Loucy (cell line): Measurements from ENCODE around the gene TGFB3.
"Not testable (repeated sequence)": the region's sequence is repeated elsewhere in the genome, so short reads cannot be mapped to it uniquely, and the experiment has no call there.

Experiments used
- H2AFZ ChIP-seq: fragments of 200-600 bp; sonication (generic); 2 replicates; pipeline ENCODE4 v1.6.0; 2016; ENCODE audit warnings: antibody characterized with exemption, mild to moderate bottlenecking, low read length, moderate library complexity
- H3F3A ChIP-seq: fragments of 200-600 bp; 2 replicates; pipeline ENCODE4 v1.6.0; 2016; ENCODE audit warnings: antibody characterized with exemption, low read depth, mild to moderate bottlenecking
- H3K27me3 ChIP-seq: fragments of 200-600 bp; sonication (generic); 2 replicates; pipeline ENCODE4 v1.6.1; 2014; ENCODE audit warnings: low read length, mild to moderate bottlenecking; ENCODE audit not compliant: insufficient read depth, poor library complexity, severe bottlenecking
- H3K36me3 ChIP-seq: fragments of 200-600 bp; sonication (generic); 2 replicates; pipeline ENCODE4 v1.6.1; 2016; ENCODE audit warnings: low read length; ENCODE audit not compliant: insufficient read depth
- H3K4me1 ChIP-seq: fragments of 200-600 bp; sonication (generic); 2 replicates; pipeline ENCODE4 v1.5.1; 2014; ENCODE audit warnings: low read length, mild to moderate bottlenecking; ENCODE audit not compliant: insufficient read depth, poor library complexity, severe bottlenecking
- H3K4me2 ChIP-seq: fragments of 200-600 bp; sonication (generic); 2 replicates; pipeline ENCODE4 v1.6.0; 2014; ENCODE audit warnings: antibody characterized with exemption, low read length, low read depth, mild to moderate bottlenecking; ENCODE audit not compliant: poor library complexity, severe bottlenecking
- H3K4me3 ChIP-seq: fragments of 200-600 bp; sonication (generic); 2 replicates; pipeline ENCODE4 v1.5.1; 2014; ENCODE audit warnings: low read length, mild to moderate bottlenecking, mixed read lengths; ENCODE audit not compliant: poor library complexity, severe bottlenecking
- H3K79me2 ChIP-seq: fragments of 200-600 bp; sonication (generic); 2 replicates; pipeline ENCODE4 v1.6.1; 2014; ENCODE audit warnings: low read length; ENCODE audit not compliant: insufficient read depth
- H3K9ac ChIP-seq: fragments of 200-600 bp; sonication (generic); 2 replicates; pipeline ENCODE4 v1.6.0; 2014; ENCODE audit warnings: mild to moderate bottlenecking, low read depth, low read length, moderate library complexity; ENCODE audit not compliant: poor library complexity, severe bottlenecking
- H3K9me2 ChIP-seq: fragments of 200-600 bp; sonication (generic); replicated peaks from 2 replicates; pipeline ENCODE4 v1.6.1; 2016; ENCODE audit warnings: low read depth, low read length, mixed read lengths
- H3K9me3 ChIP-seq: fragments of 200-600 bp; sonication (generic); 2 replicates; pipeline ENCODE4 v1.6.1; 2014; ENCODE audit warnings: mild to moderate bottlenecking, antibody characterized with exemption, low read length, low read depth; ENCODE audit not compliant: insufficient read depth
- H4K20me1 ChIP-seq: fragments of 200-600 bp; sonication (generic); 2 replicates; pipeline ENCODE4 v1.6.0; 2014; ENCODE audit warnings: antibody characterized with exemption, low read length, mild to moderate bottlenecking; ENCODE audit not compliant: insufficient read depth, poor library complexity, severe bottlenecking
- EZH2phosphoT487 ChIP-seq: fragments of 200-600 bp; IDR thresholded peaks from 2 replicates; pipeline ENCODE4 v1.6.1; 2018; ENCODE audit warnings: antibody characterized with exemption, mild to moderate bottlenecking, moderate library complexity, borderline replicate concordance
- TF ChIP-seq, protein P1 (sequence below): fragments of 200-600 bp; sonication (generic); conservative IDR thresholded peaks from 2 replicates; pipeline ENCODE4 v1.5.1; 2014; ENCODE audit warnings: mild to moderate bottlenecking, antibody characterized with exemption, low read length

Gene TGFB3

DNA sequence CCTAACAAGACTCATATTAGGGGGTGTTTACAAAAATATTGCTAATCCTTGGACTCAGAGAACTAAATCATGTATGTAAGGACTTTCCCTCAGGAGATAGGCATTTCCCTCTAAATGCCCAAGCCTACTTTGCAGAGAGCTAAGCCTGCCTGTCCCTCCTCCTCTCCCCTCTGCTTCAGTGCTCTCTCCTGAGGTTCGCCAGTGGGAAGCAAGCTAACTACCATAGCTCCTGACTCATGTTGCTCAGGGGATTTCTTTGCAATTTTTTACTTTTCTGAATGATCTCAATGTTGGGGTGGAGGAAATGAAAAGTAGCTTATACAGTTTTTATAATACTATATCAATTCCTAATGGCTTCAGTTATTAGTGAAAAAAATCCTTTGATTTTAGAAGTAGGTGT lies 33.4 kb upstream of the TGFB3 start:
- TF ChIP-seq, protein P1, sequence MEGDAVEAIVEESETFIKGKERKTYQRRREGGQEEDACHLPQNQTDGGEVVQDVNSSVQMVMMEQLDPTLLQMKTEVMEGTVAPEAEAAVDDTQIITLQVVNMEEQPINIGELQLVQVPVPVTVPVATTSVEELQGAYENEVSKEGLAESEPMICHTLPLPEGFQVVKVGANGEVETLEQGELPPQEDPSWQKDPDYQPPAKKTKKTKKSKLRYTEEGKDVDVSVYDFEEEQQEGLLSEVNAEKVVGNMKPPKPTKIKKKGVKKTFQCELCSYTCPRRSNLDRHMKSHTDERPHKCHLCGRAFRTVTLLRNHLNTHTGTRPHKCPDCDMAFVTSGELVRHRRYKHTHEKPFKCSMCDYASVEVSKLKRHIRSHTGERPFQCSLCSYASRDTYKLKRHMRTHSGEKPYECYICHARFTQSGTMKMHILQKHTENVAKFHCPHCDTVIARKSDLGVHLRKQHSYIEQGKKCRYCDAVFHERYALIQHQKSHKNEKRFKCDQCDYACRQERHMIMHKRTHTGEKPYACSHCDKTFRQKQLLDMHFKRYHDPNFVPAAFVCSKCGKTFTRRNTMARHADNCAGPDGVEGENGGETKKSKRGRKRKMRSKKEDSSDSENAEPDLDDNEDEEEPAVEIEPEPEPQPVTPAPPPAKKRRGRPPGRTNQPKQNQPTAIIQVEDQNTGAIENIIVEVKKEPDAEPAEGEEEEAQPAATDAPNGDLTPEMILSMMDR: no peak
- no peak for TF ChIP-seq EZH2phosphoT487
- peaks cover 4% of the 10 kb centered on the region; the same call in 1 of the 2 replicates for H3K9me3 ChIP-seq
- peaks cover 5% of the 10 kb centered on the region for H3K4me1 ChIP-seq
- H3K9me2 ChIP-seq: no peaks in the 10 kb centered on the region
- no peak overlapping the region for H3K4me2 ChIP-seq
- no peaks in the 10 kb centered on the region for H4K20me1 ChIP-seq
- no peaks in the 10 kb centered on the region for H3K36me3 ChIP-seq
- no peak overlapping the region for H3K9ac ChIP-seq
- no peaks in the 10 kb centered on the region for H3K79me2 ChIP-seq
- H3F3A ChIP-seq: no peaks in the 10 kb centered on the region
- no peak overlapping the region for H2AFZ ChIP-seq
- H3K4me3 ChIP-seq: no peak overlapping the region
- H3K27me3 ChIP-seq: no peaks in the 10 kb centered on the region

DNA sequence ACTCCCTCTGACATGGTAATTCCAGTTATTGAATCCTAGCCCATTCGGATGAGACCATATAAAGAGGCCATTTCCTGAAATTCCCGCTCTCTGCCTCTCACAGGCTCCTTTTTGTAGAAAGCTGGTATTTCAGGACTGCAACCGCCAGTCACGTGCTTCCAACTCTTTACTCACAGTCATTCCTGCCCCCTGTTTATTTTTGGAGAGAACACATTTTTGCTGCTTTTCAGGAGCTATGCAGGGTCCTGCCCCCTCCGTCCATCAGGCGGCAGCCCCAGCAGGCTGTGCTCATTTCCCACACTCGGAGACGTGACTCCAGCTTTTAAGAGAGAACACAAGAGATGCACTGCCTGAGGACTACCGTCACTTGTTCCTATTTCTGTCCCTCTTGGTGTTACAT lies 30.6 kb upstream of the TGFB3 start:
- no peaks in the 10 kb centered on the region for H3K79me2 ChIP-seq
- H3K4me3 ChIP-seq: no peak overlapping the region
- H3K4me1 ChIP-seq: peaks cover 5% of the 10 kb centered on the region
- no peak for TF ChIP-seq EZH2phosphoT487
- TF ChIP-seq, protein P1: no peak
- no peaks in the 10 kb centered on the region for H3F3A ChIP-seq
- no peak overlapping the region for H3K9ac ChIP-seq
- no peaks in the 10 kb centered on the region for H4K20me1 ChIP-seq
- H3K9me2 ChIP-seq: no peaks in the 10 kb centered on the region
- no peak overlapping the region for H2AFZ ChIP-seq
- no peaks in the 10 kb centered on the region for H3K36me3 ChIP-seq
- no peaks in the 10 kb centered on the region for H3K9me3 ChIP-seq
- no peaks in the 10 kb centered on the region for H3K27me3 ChIP-seq
- no peak overlapping the region for H3K4me2 ChIP-seq

DNA sequence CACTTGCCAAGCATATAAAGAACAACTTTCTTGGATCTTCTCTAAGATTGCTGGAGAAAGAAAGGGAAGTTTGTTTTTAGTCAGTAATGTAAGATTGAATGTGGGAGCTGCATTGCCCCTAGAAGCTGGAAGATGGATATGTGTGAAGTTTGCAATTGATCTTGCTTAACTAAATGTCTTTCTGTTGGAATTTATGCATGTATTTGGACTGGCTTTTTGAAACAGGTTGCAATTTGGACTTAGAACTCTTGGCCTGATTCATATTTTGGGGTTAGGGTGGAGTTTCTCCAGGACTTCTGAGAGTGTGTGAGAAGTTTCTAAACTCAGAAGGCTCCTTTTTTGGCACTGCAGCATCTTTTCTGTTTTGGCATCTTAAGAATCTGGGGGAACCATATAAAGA lies 30.1 kb upstream of the TGFB3 start:
- no peak overlapping the region for H3K4me2 ChIP-seq
- no peaks in the 10 kb centered on the region for H3F3A ChIP-seq
- no peaks in the 10 kb centered on the region for H3K27me3 ChIP-seq
- H3K9ac ChIP-seq: no peak overlapping the region
- H4K20me1 ChIP-seq: no peaks in the 10 kb centered on the region
- no peak overlapping the region for H2AFZ ChIP-seq
- H3K9me2 ChIP-seq: no peaks in the 10 kb centered on the region
- H3K4me3 ChIP-seq: no peak overlapping the region
- H3K9me3 ChIP-seq: no peaks in the 10 kb centered on the region
- peaks cover 5% of the 10 kb centered on the region for H3K4me1 ChIP-seq
- no peaks in the 10 kb centered on the region for H3K79me2 ChIP-seq
- no peaks in the 10 kb centered on the region for H3K36me3 ChIP-seq
- TF ChIP-seq, protein P1: no peak
- TF ChIP-seq EZH2phosphoT487: no peak

GRCh38 chr14:76009627-76010026 lies 27.8 kb upstream of the TGFB3 start:
- not testable (repeated sequence) for H3K4me3 ChIP-seq, H4K20me1 ChIP-seq, H3K9me3 ChIP-seq, H3K4me2 ChIP-seq, H3K36me3 ChIP-seq, H3K27me3 ChIP-seq, H3K9ac ChIP-seq, H2AFZ ChIP-seq, H3F3A ChIP-seq, H3K9me2 ChIP-seq, H3K4me1 ChIP-seq, H3K79me2 ChIP-seq
